GM23248 (cell line): ENCODE results near the gene LYZL2. TPM values are rescaled to one million over a fixed set of nuclear protein-coding genes. Genes with fewer than 3 reads are reported as not detected.

Experiments
- DNase-seq: peaks from one replicate; pipeline ENCODE4 v3.0.0-alpha.2; 2015
- H2AFZ ChIP-seq: fragments of 200-600 bp; sonication (generic); 2 replicates; pipeline ENCODE4 v1.6.1; 2016; ENCODE audit warnings: antibody characterized with exemption
- H3F3A ChIP-seq: fragments of 200-600 bp; sonication (generic); 2 replicates; pipeline ENCODE4 v1.6.1; 2016; ENCODE audit warnings: mild to moderate bottlenecking, antibody characterized with exemption, mixed run types; ENCODE audit not compliant: insufficient read depth
- H3K27ac ChIP-seq: fragments of 200-600 bp; sonication (generic); 2 replicates; pipeline ENCODE4 v1.5.1; 2016; ENCODE audit warnings: mild to moderate bottlenecking
- H3K27me3 ChIP-seq: fragments of 200-600 bp; sonication (generic); replicated peaks from 2 replicates; pipeline ENCODE4 v1.6.1; 2016; ENCODE audit warnings: mild to moderate bottlenecking; ENCODE audit not compliant: insufficient read depth
- H3K36me3 ChIP-seq: fragments of 200-600 bp; sonication (generic); 2 replicates; pipeline ENCODE4 v1.6.1; 2016; ENCODE audit warnings: low read depth, mild to moderate bottlenecking
- H3K4me1 ChIP-seq: fragments of 200-600 bp; sonication (generic); 2 replicates; pipeline ENCODE4 v1.6.1; 2016; ENCODE audit warnings: mild to moderate bottlenecking; ENCODE audit not compliant: insufficient read depth
- H3K4me2 ChIP-seq: fragments of 200-600 bp; sonication (generic); one replicate; pipeline ENCODE4 v1.6.1; 2016; ENCODE audit warnings: mild to moderate bottlenecking; ENCODE audit not compliant: unreplicated experiment
- H3K4me3 ChIP-seq: fragments of 200-600 bp; sonication (generic); 2 replicates; pipeline ENCODE4 v1.5.1; 2016; ENCODE audit warnings: mild to moderate bottlenecking
- H3K79me2 ChIP-seq: fragments of 200-600 bp; sonication (generic); 2 replicates; pipeline ENCODE4 v1.6.1; 2016; ENCODE audit warnings: mild to moderate bottlenecking; ENCODE audit not compliant: insufficient read depth
- H3K9ac ChIP-seq: fragments of 200-600 bp; sonication (generic); 2 replicates; pipeline ENCODE4 v1.6.1; 2016; ENCODE audit warnings: mild to moderate bottlenecking
- H3K9me2 ChIP-seq: fragments of 200-600 bp; sonication (generic); 2 replicates; pipeline ENCODE4 v1.6.1; 2016; ENCODE audit warnings: mixed run types, mild to moderate bottlenecking, moderate library complexity; ENCODE audit not compliant: insufficient read depth
- H3K9me3 ChIP-seq: fragments of 200-600 bp; sonication (generic); one replicate; pipeline ENCODE4 v1.6.1; 2017; ENCODE audit warnings: low read depth
- H4K20me1 ChIP-seq: fragments of 200-600 bp; sonication (generic); 2 replicates; pipeline ENCODE4 v1.6.0; 2016; ENCODE audit not compliant: insufficient read depth
- EZH2 ChIP-seq: fragments of 200-600 bp; sonication (generic); IDR thresholded peaks from 2 replicates; pipeline ENCODE4 v1.6.1; 2018; ENCODE audit warnings: antibody characterized with exemption, mild to moderate bottlenecking; ENCODE audit not compliant: insufficient read depth, poor library complexity, severe bottlenecking
- EZH2phosphoT487 ChIP-seq: fragments of 200-600 bp; sonication (generic); IDR thresholded peaks from 2 replicates; pipeline ENCODE4 v1.6.1; 2018; ENCODE audit warnings: antibody characterized with exemption, moderate library complexity, mild to moderate bottlenecking, low read depth; ENCODE audit not compliant: insufficient read depth
- WGBS, 2 experiments: methylation state at CpG; one replicate each; pipeline ENCODE4 v1.1.6; 2015 to 2017; ENCODE audit warnings: low lambda C conversion rate in 2 of 2, low coverage in 1 of 2; ENCODE audit errors: missing lambda C conversion rate in 2 of 2; 5-methylcytosine and 5-hydroxymethylcytosine counted together
- in situ Hi-C: fragments of 300-500 bp; cut with MboI; formaldehyde crosslinking; loops from 2 replicates; pipeline ENCODE4 v1.15.0; 2020
- polyA plus RNA-seq: library from polyadenylated mRNA; unstranded; fragments of >200 nt; fragmentation: Nextera tagmentation; extraction: Ambion mirVana; gene quantifications from 2 replicates; pipeline ENCODE4 v1.2.1, GENCODE V29; 2016
- total RNA-seq: library from RNA; depleted of rRNA; stranded (reverse); fragments of >200 nt; shearing (Covaris generic); gene quantifications from 2 replicates; pipeline ENCODE4 v1.2.3, GENCODE V29; 2014

The LYZL2 gene
- total and polyA plus RNA-seq, 2 experiments from 2014 or later = not detected

GRCh38 chr10:30580676-30581075, 48.9 kb downstream of the LYZL2 start:
- in situ Hi-C loops = no loop called here
- H3K36me3 ChIP-seq = no peaks in the 10 kb centered on the region
- no peak overlapping the region for H3K27ac ChIP-seq
- peaks cover 9% of the 10 kb centered on the region; the same call in 1 of the 2 replicates for H3F3A ChIP-seq
- H3K9me2 ChIP-seq = no peaks in the 10 kb centered on the region
- no peak for DNase-seq
- no peak overlapping the region for H3K4me2 ChIP-seq
- H3K9me3 ChIP-seq = no peaks in the 10 kb centered on the region
- 75 to 76% methylated on average over 5 of the region's 5 CpGs for WGBS, 2 experiments
- H3K27me3 ChIP-seq = no peaks in the 10 kb centered on the region
- TF ChIP-seq EZH2 = no peak
- no peak for TF ChIP-seq EZH2phosphoT487
- H3K9ac ChIP-seq = no peak overlapping the region
- no peaks in the 10 kb centered on the region for H3K79me2 ChIP-seq
- H3K4me3 ChIP-seq = no peak overlapping the region
- H2AFZ ChIP-seq = no peak overlapping the region
- H4K20me1 ChIP-seq = no peaks in the 10 kb centered on the region
- 0 out of 2 replicates have a peak, but pooled peaks cover 3% of the 10 kb centered on the region for H3K4me1 ChIP-seq

GRCh38 chr10:30580241-30580640, 49.3 kb downstream of the LYZL2 start:
- DNase-seq = no peak
- Histone ChIP-seq H3K27me3 (no peaks in the 10 kb centered on the region), H3K9me2 (no peaks in the 10 kb centered on the region), H3K36me3 (no peaks in the 10 kb centered on the region), H3F3A (peaks cover 9% of the 10 kb centered on the region; the same call in 1 of the 2 replicates), H3K9ac (no peak overlapping the region), H3K79me2 (no peaks in the 10 kb centered on the region), H3K27ac (no peak overlapping the region), H3K9me3 (no peaks in the 10 kb centered on the region), H2AFZ (no peak overlapping the region), H3K4me3 (no peak overlapping the region), H4K20me1 (no peaks in the 10 kb centered on the region), H3K4me2 (no peak overlapping the region), H3K4me1 (0 out of 2 replicates have a peak, but pooled peaks cover 3% of the 10 kb centered on the region)
- 85 to 90% methylated on average over 7 of the region's 7 CpGs for WGBS, 2 experiments
- no peak for TF ChIP-seq EZH2
- no peak for TF ChIP-seq EZH2phosphoT487
- in situ Hi-C loops = no loop called here

GRCh38 chr10:30579574-30579973, 50.0 kb downstream of the LYZL2 start:
- H3F3A ChIP-seq = peaks cover 9% of the 10 kb centered on the region; the same call in 1 of the 2 replicates
- no peaks in the 10 kb centered on the region for H4K20me1 ChIP-seq
- no peak overlapping the region for H3K4me2 ChIP-seq
- H3K4me1 ChIP-seq = 0 out of 2 replicates have a peak, but pooled peaks cover 3% of the 10 kb centered on the region
- no peaks in the 10 kb centered on the region for H3K9me3 ChIP-seq
- no peaks in the 10 kb centered on the region for H3K36me3 ChIP-seq
- TF ChIP-seq EZH2 = no peak
- TF ChIP-seq EZH2phosphoT487 = no peak
- H2AFZ ChIP-seq = no peak overlapping the region
- in situ Hi-C loops = no loop called here
- whole genome bisulfite sequencing, 2 experiments = 66 to 68% methylated on average over 3 of the region's 3 CpGs
- no peaks in the 10 kb centered on the region for H3K79me2 ChIP-seq
- H3K27ac ChIP-seq = no peak overlapping the region
- no peak overlapping the region for H3K9ac ChIP-seq
- no peak for DNase-seq
- H3K27me3 ChIP-seq = no peaks in the 10 kb centered on the region
- H3K9me2 ChIP-seq = no peaks in the 10 kb centered on the region
- no peak overlapping the region for H3K4me3 ChIP-seq

GRCh38 chr10:30577048-30577447, 52.5 kb downstream of the LYZL2 start:
- Histone ChIP-seq H3K27ac (no peak overlapping the region), H3K27me3 (no peaks in the 10 kb centered on the region), H3K4me3 (no peak overlapping the region), H3K9me3 (no peaks in the 10 kb centered on the region), H3F3A (no peaks in the 10 kb centered on the region), H2AFZ (no peak overlapping the region), H3K36me3 (no peaks in the 10 kb centered on the region), H3K9ac (no peak overlapping the region), H3K4me2 (no peak overlapping the region), H3K9me2 (no peaks in the 10 kb centered on the region), H4K20me1 (no peaks in the 10 kb centered on the region), H3K79me2 (no peaks in the 10 kb centered on the region), H3K4me1 (no peaks in the 10 kb centered on the region)
- in situ Hi-C loops = no loop called here
- TF ChIP-seq EZH2 (no peak), EZH2phosphoT487 (no peak)
- DNase-seq = no peak

- Histone ChIP-seq H3F3A (no peaks in the 10 kb centered on the region), H3K9me3 (no peaks in the 10 kb centered on the region), H3K36me3 (no peaks in the 10 kb centered on the region), H3K4me2 (no peak overlapping the region), H3K4me3 (no peak overlapping the region), H3K27me3 (no peaks in the 10 kb centered on the region), H3K27ac (no peak overlapping the region), H2AFZ (no peak overlapping the region), H4K20me1 (no peaks in the 10 kb centered on the region), H3K4me1 (no peaks in the 10 kb centered on the region), H3K9me2 (no peaks in the 10 kb centered on the region), H3K79me2 (no peaks in the 10 kb centered on the region), H3K9ac (no peak overlapping the region)
- DNase-seq = no peak
- TF ChIP-seq EZH2phosphoT487 (no peak), EZH2 (no peak)
- WGBS, 2 experiments = 32 to 34% methylated on average over 6 of the region's 6 CpGs
- in situ Hi-C loops = no loop called here
These were observed 52.9 kb downstream of the LYZL2 start for GRCh38 chr10:30576641-30577040.
